Ishikawa (cell line): ENCODE data around the gene CLCN2.

Experiments
- CEBPB ChIP-seq: IDR thresholded peaks from 2 replicates; pipeline ENCODE4 v1.6.1; 2012
- EGR1 ChIP-seq: IDR thresholded peaks from 2 replicates; pipeline ENCODE4 v1.6.1; 2012
- EP300 ChIP-seq: IDR thresholded peaks from 2 replicates; pipeline ENCODE4 v1.6.1; 2012; ENCODE audit warnings: borderline replicate concordance
- NFIC ChIP-seq: IDR thresholded peaks from 2 replicates; pipeline ENCODE4 v1.6.1; 2012
- RAD21 ChIP-seq: IDR thresholded peaks from 2 replicates; pipeline ENCODE4 v1.6.1; 2012; ENCODE audit warnings: low read depth
- TAF1 ChIP-seq: IDR thresholded peaks from 2 replicates; pipeline ENCODE4 v1.6.1; 2012; ENCODE audit warnings: low read depth, mild to moderate bottlenecking
- TCF12 ChIP-seq: IDR thresholded peaks from 2 replicates; pipeline ENCODE4 v1.6.1; 2012; ENCODE audit warnings: low read depth
- YY1 ChIP-seq: IDR thresholded peaks from 2 replicates; pipeline ENCODE4 v1.6.1; 2012; ENCODE audit warnings: low read depth
- TF ChIP-seq, protein P1 (sequence below): IDR thresholded peaks from 2 replicates; pipeline ENCODE4 v1.6.1; 2012
- TF ChIP-seq, protein P2 (sequence below): IDR thresholded peaks from 2 replicates; pipeline ENCODE4 v1.6.1; 2012; ENCODE audit warnings: low read depth, mild to moderate bottlenecking

DNA sequence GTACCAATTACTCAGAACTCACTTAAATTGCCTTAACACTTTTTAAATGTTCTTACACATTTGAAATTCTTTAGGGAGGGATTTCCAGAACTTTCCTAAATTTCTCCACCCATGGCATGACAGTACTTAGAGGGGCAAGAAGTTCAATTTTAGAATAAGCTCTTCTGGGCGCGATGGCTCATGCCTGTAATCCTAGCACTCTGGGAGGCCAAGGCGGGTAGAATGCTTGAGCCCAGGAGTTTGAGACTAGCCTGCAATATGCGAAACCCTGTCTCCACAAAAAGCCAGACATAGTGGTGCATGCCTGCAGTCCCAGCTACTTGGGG, 13.4 kb downstream of the CLCN2 start:
- TF ChIP-seq, protein P1, sequence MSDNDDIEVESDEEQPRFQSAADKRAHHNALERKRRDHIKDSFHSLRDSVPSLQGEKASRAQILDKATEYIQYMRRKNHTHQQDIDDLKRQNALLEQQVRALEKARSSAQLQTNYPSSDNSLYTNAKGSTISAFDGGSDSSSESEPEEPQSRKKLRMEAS = no peak
- TF ChIP-seq TAF1 (no peak), RAD21 (no peak), YY1 (no peak), EP300 (no peak), CEBPB (no peak), NFIC (no peak), EGR1 (no peak), TCF12 (no peak)
- TF ChIP-seq, protein P2, sequence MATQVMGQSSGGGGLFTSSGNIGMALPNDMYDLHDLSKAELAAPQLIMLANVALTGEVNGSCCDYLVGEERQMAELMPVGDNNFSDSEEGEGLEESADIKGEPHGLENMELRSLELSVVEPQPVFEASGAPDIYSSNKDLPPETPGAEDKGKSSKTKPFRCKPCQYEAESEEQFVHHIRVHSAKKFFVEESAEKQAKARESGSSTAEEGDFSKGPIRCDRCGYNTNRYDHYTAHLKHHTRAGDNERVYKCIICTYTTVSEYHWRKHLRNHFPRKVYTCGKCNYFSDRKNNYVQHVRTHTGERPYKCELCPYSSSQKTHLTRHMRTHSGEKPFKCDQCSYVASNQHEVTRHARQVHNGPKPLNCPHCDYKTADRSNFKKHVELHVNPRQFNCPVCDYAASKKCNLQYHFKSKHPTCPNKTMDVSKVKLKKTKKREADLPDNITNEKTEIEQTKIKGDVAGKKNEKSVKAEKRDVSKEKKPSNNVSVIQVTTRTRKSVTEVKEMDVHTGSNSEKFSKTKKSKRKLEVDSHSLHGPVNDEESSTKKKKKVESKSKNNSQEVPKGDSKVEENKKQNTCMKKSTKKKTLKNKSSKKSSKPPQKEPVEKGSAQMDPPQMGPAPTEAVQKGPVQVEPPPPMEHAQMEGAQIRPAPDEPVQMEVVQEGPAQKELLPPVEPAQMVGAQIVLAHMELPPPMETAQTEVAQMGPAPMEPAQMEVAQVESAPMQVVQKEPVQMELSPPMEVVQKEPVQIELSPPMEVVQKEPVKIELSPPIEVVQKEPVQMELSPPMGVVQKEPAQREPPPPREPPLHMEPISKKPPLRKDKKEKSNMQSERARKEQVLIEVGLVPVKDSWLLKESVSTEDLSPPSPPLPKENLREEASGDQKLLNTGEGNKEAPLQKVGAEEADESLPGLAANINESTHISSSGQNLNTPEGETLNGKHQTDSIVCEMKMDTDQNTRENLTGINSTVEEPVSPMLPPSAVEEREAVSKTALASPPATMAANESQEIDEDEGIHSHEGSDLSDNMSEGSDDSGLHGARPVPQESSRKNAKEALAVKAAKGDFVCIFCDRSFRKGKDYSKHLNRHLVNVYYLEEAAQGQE = no peak
